Activated CD4-positive, alpha-beta T cell treated with anti-CD3 and anti-CD28 coated beads, Interleukin-2, amount 50 U/mL, for 16 hours (primary cell): ENCODE data around the gene TBC1D22A.

Source experiments
- DNase-seq: peaks from one replicate; pipeline ENCODE4 v3.0.0-alpha.2; 2020

TBC1D22A gene

GRCh38 chr22:46862418-46863324, 100.2 kb downstream of the TBC1D22A start:
- no peak for DNase-seq

GRCh38 chr22:46863794-46864193, 101.3 kb downstream of the TBC1D22A start:
- no peak for DNase-seq

GRCh38 chr22:46864314-46865051, 102.0 kb downstream of the TBC1D22A start:
- DNase-seq = no peak

GRCh38 chr22:46865052-46865434, 102.6 kb downstream of the TBC1D22A start:
- DNase-seq = no peak

- no peak for DNase-seq
These were observed 103.2 kb downstream of the TBC1D22A start for GRCh38 chr22:46865642-46866041.

- no peak for DNase-seq
These were observed 104.1 kb downstream of the TBC1D22A start for GRCh38 chr22:46866591-46866990.

GRCh38 chr22:46867106-46867505, 104.7 kb downstream of the TBC1D22A start:
- DNase-seq = no peak

- no peak for DNase-seq
These were observed 106.9 kb downstream of the TBC1D22A start for GRCh38 chr22:46869329-46869728.

- no peak for DNase-seq
These were observed 107.5 kb downstream of the TBC1D22A start for GRCh38 chr22:46869831-46870441.

GRCh38 chr22:46871826-46872225, 109.4 kb downstream of the TBC1D22A start:
- DNase-seq = no peak

- no peak for DNase-seq
These were observed 112.6 kb downstream of the TBC1D22A start for GRCh38 chr22:46875089-46875488.

- DNase-seq = no peak
These were observed 114.0 kb downstream of the TBC1D22A start for GRCh38 chr22:46876357-46876934.

GRCh38 chr22:46878191-46878948, 115.9 kb downstream of the TBC1D22A start:
- DNase-seq = no peak

- DNase-seq = no peak
These were observed 116.6 kb downstream of the TBC1D22A start for GRCh38 chr22:46879083-46879482.

- DNase-seq = peak; percentile 8
These were observed 119.1 kb downstream of the TBC1D22A start for GRCh38 chr22:46881373-46882118.

- no peak for DNase-seq
These were observed 120.9 kb downstream of the TBC1D22A start for GRCh38 chr22:46883092-46883910.

GRCh38 chr22:46884365-46884764, 121.9 kb downstream of the TBC1D22A start:
- no peak for DNase-seq

GRCh38 chr22:46887978-46888377, 125.5 kb downstream of the TBC1D22A start:
- no peak for DNase-seq

- no peak for DNase-seq
These were observed 128.4 kb downstream of the TBC1D22A start for GRCh38 chr22:46890819-46891218.

GRCh38 chr22:46891382-46891951, 129.0 kb downstream of the TBC1D22A start:
- DNase-seq = no peak
